GM12878 (cell line): Measurements from ENCODE around the gene SRSF8. TPM values are rescaled to one million over a fixed set of nuclear protein-coding genes. Genes with fewer than 3 reads are reported as not detected.

Experiments used
- BHLHE40 ChIP-seq, 2 experiments: fragments of 450-650 bp in 1 of 2; IDR thresholded peaks; 2 replicates each; pipeline ENCODE4 v1.6.1; 2011 to 2017; ENCODE audit warnings: low read depth in 2 of 2, borderline replicate concordance in 1 of 2, improper control_type of control experiment in 1 of 2, low read length in 1 of 2, mild to moderate bottlenecking in 1 of 2
- CEBPB ChIP-seq, 2 experiments: fragments of 150-350 bp in 1 of 2; IDR thresholded peaks; 2 replicates each; pipeline ENCODE4 v1.6.1; 2012 to 2014; ENCODE audit warnings: low read depth in 2 of 2, low read length in 2 of 2, borderline replicate concordance in 1 of 2, inconsistent platforms in 1 of 2
- CEBPZ ChIP-seq: fragments of 150-350 bp; IDR thresholded peaks from 2 replicates; pipeline ENCODE4 v1.6.1; 2016; ENCODE audit warnings: low read depth, low read length
- ESRRA ChIP-seq: IDR thresholded peaks from 2 replicates; pipeline ENCODE4 v1.6.1; 2012; ENCODE audit warnings: mild to moderate bottlenecking, low read length, improper control_type of control experiment
- IKZF1 ChIP-seq: fragments of 450-650 bp; conservative IDR thresholded peaks from 2 replicates; pipeline ENCODE4 v1.6.1; 2017; ENCODE audit warnings: antibody characterized with exemption, mild to moderate bottlenecking
- KAT2A ChIP-seq: conservative IDR thresholded peaks from 2 replicates; pipeline ENCODE4 v1.6.1; 2011; ENCODE audit warnings: low read depth, low read length; ENCODE audit not compliant: control insufficient read depth
- MXI1 ChIP-seq: fragments of 150-350 bp; IDR thresholded peaks from 2 replicates; pipeline ENCODE4 v1.6.1; 2011; ENCODE audit warnings: low read depth, mild to moderate bottlenecking, inconsistent platforms, low read length, improper control_type of control experiment
- MYC ChIP-seq: IDR thresholded peaks from 2 replicates; pipeline ENCODE4 v1.6.1; 2011; ENCODE audit warnings: mild to moderate bottlenecking, low read length, moderate library complexity, inconsistent platforms; ENCODE audit not compliant: insufficient read depth, insufficient replicate concordance, insufficient read length, severe bottlenecking
- POLR2AphosphoS5 ChIP-seq: IDR thresholded peaks from 2 replicates; pipeline ENCODE4 v1.6.1; 2011; ENCODE audit warnings: mild to moderate bottlenecking, low read length, inconsistent platforms
- RBBP5 ChIP-seq: fragments of 200-600 bp; sonication (generic); conservative IDR thresholded peaks from 2 replicates; pipeline ENCODE4 v1.6.1; 2016
- RCOR1 ChIP-seq: conservative IDR thresholded peaks from 2 replicates; pipeline ENCODE4 v1.6.1; 2012; ENCODE audit warnings: low read depth, low read length, improper control_type of control experiment
- ZBTB11 ChIP-seq: fragments of 450-650 bp; formaldehyde crosslinking; IDR thresholded peaks from 2 replicates; pipeline ENCODE4 v1.5.0; 2022; ENCODE audit warnings: mild to moderate bottlenecking, missing genetic modification characterization
- ZNF687 ChIP-seq: fragments of 450-650 bp; IDR thresholded peaks from 2 replicates; pipeline ENCODE4 v1.6.1; 2017; ENCODE audit warnings: mild to moderate bottlenecking, moderate library complexity
- polyA plus RNA-seq, 11 experiments: library from polyadenylated mRNA; depleted of rRNA in 4 of 11; unstranded in 6 of 11; stranded (reverse) in 5 of 11; fragments of >200 nt; fragmentation: Nextera tagmentation in 4 of 11; fragmentation: Illumina TruSeq in 1 of 11; extraction: Ambion mirVana in 4 of 11; extraction: Trizol in 1 of 11; gene quantifications; 1 replicate in 1 of 11; 2 replicates in 10 of 11; pipeline versions ENCODE4 v1.2.1 to v1.2.3, GENCODE V29; 2011 to 2016; ENCODE audit warnings: inconsistent platforms in 2 of 11, missing spikeins in 2 of 11, low read depth in 1 of 11
- total RNA-seq, 4 experiments: library from RNA; depleted of rRNA in 3 of 4; stranded (reverse); fragments of >200 nt in 3 of 4; fragmentation: Illumina TruSeq in 1 of 4; extraction: Trizol in 1 of 4; gene quantifications; 2 replicates each; pipeline versions ENCODE4 v1.2.1 to v1.2.3, GENCODE V29; 2013 to 2021

The SRSF8 gene
- total and polyA plus RNA-seq, 10 of the 15 experiments (the other 5 are each of a cell fraction or from before 2014, with no cell fraction given), result 14.2 to 43.1 (median 27.1) TPM

- TF ChIP-seq ZNF687 (peak; percentile 76), MXI1 (peak; percentile 70), ZBTB11 (CRISPR knock-in tag) (no peak), POLR2AphosphoS5 (peak; percentile 69; the same call in 1 of the 2 replicates), CEBPZ (no peak), BHLHE40 (IDR thresholded peaks at IDR 0.05; ENCODE audit: borderline replicate concordance in 1 of 2, low read depth in 2 of 2, low read length in 1 of 2) (peak in 1 of 2 experiments; percentile 61; a peak in 2 of 4 replicates), MYC (no peak), RCOR1 (no peak), KAT2A (no peak), IKZF1 (peak; percentile 77), ESRRA (no peak), RBBP5 (no peak), CEBPB (IDR thresholded peaks at IDR 0.05; ENCODE audit: borderline replicate concordance in 1 of 2, low read depth in 2 of 2, low read length in 2 of 2) (no peak)
These were observed 23.2 kb downstream of the SRSF8 start, which contains the start of gene ENDOD1 (continued) for GRCh38 chr11:95089620-95090542.
